ENCODE data around the gene PDGFA. TPM values are rescaled to one million over a fixed set of nuclear protein-coding genes. Genes with fewer than 3 reads are reported as not detected.

The PDGFA gene
- total RNA-seq, 4 donors from 2014 or later: 20.9 to 35.1 (median 33.6) TPM

DNA sequence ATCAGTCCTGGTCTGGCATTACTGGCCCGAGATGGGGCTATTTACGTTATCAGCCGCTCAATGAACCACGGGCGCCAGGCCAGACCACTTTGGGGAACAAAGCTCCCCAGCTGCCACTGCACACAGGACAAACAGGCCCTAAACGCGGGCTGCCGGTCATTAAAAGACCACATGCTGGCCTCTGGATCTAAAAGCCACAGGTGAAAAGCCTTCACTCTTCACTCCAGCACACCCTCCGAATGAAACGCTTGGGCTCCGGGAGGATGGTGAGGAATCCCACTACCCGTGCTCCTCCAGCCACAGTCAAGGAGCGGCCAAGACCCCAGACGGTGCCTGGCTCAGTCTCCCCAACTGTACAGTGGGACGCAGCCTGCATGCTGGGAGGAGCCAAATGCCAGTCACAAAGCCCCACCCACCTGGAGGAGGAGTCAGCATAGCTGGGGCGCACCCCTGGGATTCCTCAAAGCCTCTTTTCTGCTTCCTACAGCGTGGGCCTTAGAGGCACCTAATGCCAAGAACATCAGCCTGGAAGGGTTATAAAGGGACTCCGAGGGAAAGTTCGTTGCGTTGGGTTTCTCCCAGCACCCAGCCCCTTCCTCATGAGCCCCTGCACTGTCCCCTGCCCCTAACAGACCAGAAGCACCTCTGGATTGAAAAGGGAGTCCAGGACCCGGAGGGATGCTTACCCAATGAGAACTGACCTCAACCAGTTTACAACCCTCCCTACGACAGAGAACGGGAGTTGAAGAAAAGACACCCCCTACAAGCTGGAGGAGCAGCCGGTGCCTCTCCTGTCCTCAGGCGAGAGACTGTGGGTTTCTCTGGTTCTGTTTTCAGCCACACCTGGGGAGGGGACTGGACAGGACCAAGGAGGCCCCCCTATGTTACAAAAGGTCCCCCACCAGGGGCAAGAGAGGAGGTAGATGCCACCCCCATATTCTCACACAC, 4.7 kb downstream of the PDGFA start:
- H3K27me3 ChIP-seq: no peaks in the 10 kb centered on the region
- peak; percentile 36 to 49 for DNase-seq
- H3K36me3 ChIP-seq: no peaks in the 10 kb centered on the region
- peaks cover 3 to 9% of the 10 kb centered on the region in 2 donors for H3K4me1 ChIP-seq
- TF ChIP-seq POLR2A (IDR thresholded peaks at IDR 0.05): no peak
- TF ChIP-seq, protein P1, sequence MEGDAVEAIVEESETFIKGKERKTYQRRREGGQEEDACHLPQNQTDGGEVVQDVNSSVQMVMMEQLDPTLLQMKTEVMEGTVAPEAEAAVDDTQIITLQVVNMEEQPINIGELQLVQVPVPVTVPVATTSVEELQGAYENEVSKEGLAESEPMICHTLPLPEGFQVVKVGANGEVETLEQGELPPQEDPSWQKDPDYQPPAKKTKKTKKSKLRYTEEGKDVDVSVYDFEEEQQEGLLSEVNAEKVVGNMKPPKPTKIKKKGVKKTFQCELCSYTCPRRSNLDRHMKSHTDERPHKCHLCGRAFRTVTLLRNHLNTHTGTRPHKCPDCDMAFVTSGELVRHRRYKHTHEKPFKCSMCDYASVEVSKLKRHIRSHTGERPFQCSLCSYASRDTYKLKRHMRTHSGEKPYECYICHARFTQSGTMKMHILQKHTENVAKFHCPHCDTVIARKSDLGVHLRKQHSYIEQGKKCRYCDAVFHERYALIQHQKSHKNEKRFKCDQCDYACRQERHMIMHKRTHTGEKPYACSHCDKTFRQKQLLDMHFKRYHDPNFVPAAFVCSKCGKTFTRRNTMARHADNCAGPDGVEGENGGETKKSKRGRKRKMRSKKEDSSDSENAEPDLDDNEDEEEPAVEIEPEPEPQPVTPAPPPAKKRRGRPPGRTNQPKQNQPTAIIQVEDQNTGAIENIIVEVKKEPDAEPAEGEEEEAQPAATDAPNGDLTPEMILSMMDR (IDR thresholded peaks at IDR 0.05): no peak
- intact Hi-C loops (cut with DNase I; ENCODE audit: low total_unique reads): loop anchor here (10.0 kb wide), 1 partner anchor 180 kb away; no protein-coding TSS in a partner anchor
- no peak overlapping the region for H3K4me3 ChIP-seq
- peak overlapping the region; percentile 80 to 82 for H3K27ac ChIP-seq
- no peaks in the 10 kb centered on the region for H3K9me3 ChIP-seq

DNA sequence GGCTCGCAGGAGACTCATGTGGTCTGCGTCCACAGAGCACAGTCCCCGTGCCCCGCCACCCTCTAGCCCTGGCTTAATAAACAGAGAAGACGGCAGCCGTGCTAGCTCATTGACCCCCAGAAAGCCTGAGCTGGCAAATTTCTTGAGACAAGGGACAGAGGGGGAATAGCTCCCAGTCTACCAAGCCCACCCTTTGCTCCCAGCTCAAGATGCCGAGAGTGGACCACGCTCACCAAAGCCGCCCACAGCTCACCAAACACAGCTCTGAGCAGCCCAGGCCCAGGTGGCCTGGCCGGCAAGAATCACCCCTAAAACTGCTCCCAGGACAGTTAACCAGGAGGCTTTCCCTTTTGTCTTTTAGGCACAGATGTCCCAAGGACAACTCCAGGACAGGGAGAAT, 5.4 kb downstream of the PDGFA start:
- DNase-seq: no peak
- peaks cover 3 to 9% of the 10 kb centered on the region in 2 donors for H3K4me1 ChIP-seq

DNA sequence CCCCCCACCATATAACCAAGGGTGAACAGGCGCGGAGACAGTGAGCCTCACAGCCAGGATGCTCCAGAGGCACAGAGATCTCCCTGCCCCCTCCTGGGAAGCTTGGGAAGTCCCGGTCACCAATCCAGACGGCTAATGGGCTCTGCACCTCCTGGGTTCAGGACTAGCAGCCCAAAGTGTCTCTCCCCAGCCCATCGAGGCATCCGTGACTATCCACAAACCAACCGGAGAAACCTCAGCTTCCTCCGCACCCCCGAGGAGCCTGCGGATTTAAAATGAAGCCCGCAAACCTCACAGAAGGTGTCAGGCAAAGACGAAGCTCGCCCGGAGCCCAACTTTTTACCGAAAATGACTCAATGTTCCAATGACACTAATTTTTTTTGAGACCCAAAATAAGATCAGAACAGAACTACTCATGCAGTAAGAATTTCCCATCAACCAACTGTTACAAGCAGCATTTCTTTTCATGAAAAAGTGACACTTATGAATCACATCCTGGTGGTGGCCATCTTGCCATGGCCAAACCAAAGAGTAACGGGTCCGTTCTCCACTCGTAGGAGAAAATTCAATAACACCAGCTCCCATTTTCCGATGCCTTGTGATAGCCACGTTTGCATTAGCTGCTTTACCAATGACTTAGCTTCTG, 6.0 kb downstream of the PDGFA start:
- Histone ChIP-seq H3K27ac (peak overlapping the region; percentile 59 to 80), H3K4me1 (peaks cover 3 to 9% of the 10 kb centered on the region in 2 donors)

More for the DNA sequence above, 5.4 kb downstream of the PDGFA start:
- no peak for TF ChIP-seq POLR2A (IDR thresholded peaks at IDR 0.05)
- TF ChIP-seq, protein P1 (IDR thresholded peaks at IDR 0.05): no peak
- H3K27me3 ChIP-seq: no peaks in the 10 kb centered on the region
- no peaks in the 10 kb centered on the region for H3K9me3 ChIP-seq
- H3K4me3 ChIP-seq: no peak overlapping the region
- H3K36me3 ChIP-seq: no peaks in the 10 kb centered on the region
- H3K27ac ChIP-seq: peak overlapping the region; percentile 59 to 80
- intact Hi-C loops (cut with DNase I; ENCODE audit: low total_unique reads): loop anchor here (10.0 kb wide), 1 partner anchor 179 kb away; no protein-coding TSS in a partner anchor

DNA sequence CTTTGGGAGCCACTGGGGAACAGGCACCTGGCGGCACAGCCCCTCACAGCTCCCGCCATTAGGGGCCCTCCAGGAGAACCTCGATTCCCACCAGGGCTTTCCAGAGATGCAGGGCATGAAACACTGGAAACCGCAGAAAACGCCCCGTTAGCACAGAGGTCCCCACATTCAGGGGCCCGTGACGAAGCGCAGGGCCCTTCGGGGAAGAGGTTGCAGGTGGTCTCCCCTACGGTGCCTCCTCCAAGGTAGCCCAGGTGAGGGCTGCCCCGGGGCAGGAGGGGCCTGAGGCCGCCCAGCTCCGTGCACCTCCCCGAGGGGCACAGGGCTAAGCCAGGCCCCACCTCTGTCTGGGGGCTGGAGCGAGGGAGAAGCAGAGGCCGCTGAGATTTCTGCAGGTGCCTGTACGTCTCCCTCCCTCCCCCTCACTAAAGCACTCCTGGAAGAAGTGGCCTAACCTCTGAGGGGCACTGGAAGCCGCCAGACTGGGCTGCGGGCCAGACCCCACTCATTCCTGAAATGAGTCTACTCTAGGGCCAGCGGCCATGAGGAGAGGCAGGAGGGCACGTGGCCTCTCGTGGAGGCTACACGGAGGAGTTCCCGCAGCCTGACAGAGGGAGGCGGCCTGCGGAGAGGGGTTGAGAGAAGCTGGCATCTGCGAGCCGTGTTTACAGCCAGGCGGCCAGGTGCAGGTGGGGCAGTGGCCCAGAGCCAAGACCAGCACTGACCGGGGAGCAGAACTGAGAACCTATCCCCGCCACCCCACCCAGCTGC, 6.9 kb downstream of the PDGFA start:
- intact Hi-C loops (cut with DNase I; ENCODE audit: low total_unique reads): loop anchor here (10.0 kb wide), 1 partner anchor 178 kb away; no protein-coding TSS in a partner anchor
- peaks cover 3 to 9% of the 10 kb centered on the region in 2 donors for H3K4me1 ChIP-seq

More for the DNA sequence above, 6.0 kb downstream of the PDGFA start:
- Histone ChIP-seq H3K27me3 (no peaks in the 10 kb centered on the region), H3K36me3 (no peaks in the 10 kb centered on the region), H3K4me3 (no peak overlapping the region), H3K9me3 (no peaks in the 10 kb centered on the region)
- TF ChIP-seq, protein P1 (IDR thresholded peaks at IDR 0.05): no peak
- TF ChIP-seq POLR2A (IDR thresholded peaks at IDR 0.05): no peak
- DNase-seq: no peak
- intact Hi-C loops (cut with DNase I; ENCODE audit: low total_unique reads): loop anchor here (10.0 kb wide), 1 partner anchor 179 kb away; no protein-coding TSS in a partner anchor

More for the DNA sequence above, 6.9 kb downstream of the PDGFA start:
- Histone ChIP-seq H3K36me3 (no peaks in the 10 kb centered on the region), H3K27ac (peak overlapping the region; percentile 59 to 80), H3K4me3 (no peak overlapping the region), H3K27me3 (no peaks in the 10 kb centered on the region), H3K9me3 (no peaks in the 10 kb centered on the region)
- TF ChIP-seq, protein P1 (IDR thresholded peaks at IDR 0.05): no peak
- TF ChIP-seq POLR2A (IDR thresholded peaks at IDR 0.05): no peak
- peak; percentile 47 to 52 for DNase-seq
